Stimulated activated effector memory CD8-positive, alpha-beta T cell treated with anti-CD3 and anti-CD28 coated beads, Interleukin-12 subunit alpha, Interleukin-12 subunit beta, amount 100 ng/mL, for 72 hours (primary cell): Measurements from ENCODE around the gene IFNGR1.

Experiments
- ATAC-seq: fragments of 150-1000 bp; cut with Tn5 transposase; 2 replicates; pipeline ENCODE4 v1.10.0; 2021
- DNase-seq, 2 donors: peaks; one replicate each; pipeline ENCODE4 v3.0.0; 2021 to 2022; ENCODE audit warnings: low spot score in 2 of 2
- H3K27ac Mint-ChIP-seq: one replicate; pipeline ENCODE4 v1.8.0; 2022; ENCODE audit warnings: mild to moderate bottlenecking, mixed read lengths
- H3K36me3 Mint-ChIP-seq: one replicate; pipeline ENCODE4 v1.8.0; 2022; ENCODE audit warnings: mild to moderate bottlenecking, mixed read lengths
- H3K4me1 Mint-ChIP-seq: one replicate; pipeline ENCODE4 v1.8.0; 2022; ENCODE audit warnings: mixed read lengths
- H3K4me3 Mint-ChIP-seq: one replicate; pipeline ENCODE4 v1.8.0; 2022; ENCODE audit warnings: mild to moderate bottlenecking, mixed read lengths
- H3K9me3 Mint-ChIP-seq: one replicate; pipeline ENCODE4 v1.8.0; 2022; ENCODE audit warnings: mixed read lengths

IFNGR1 gene

GRCh38 chr6:137246791-137247202, 27.6 kb upstream of the IFNGR1 start:
- Mint-ChIP-seq H3K9me3 (no peaks in the 10 kb centered on the region), H3K36me3 (no peaks in the 10 kb centered on the region)
- DNase-seq = no peak

GRCh38 chr6:137246164-137246563, 27.0 kb upstream of the IFNGR1 start:
- Mint-ChIP-seq H3K9me3 (no peaks in the 10 kb centered on the region), H3K4me3 (no peak overlapping the region), H3K36me3 (no peaks in the 10 kb centered on the region)

More at GRCh38 chr6:137246791-137247202, 27.6 kb upstream of the IFNGR1 start:
- Mint-ChIP-seq H3K4me1 (no peaks in the 10 kb centered on the region), H3K4me3 (no peak overlapping the region), H3K27ac (no peak overlapping the region)
- ATAC-seq = no peak

GRCh38 chr6:137241481-137242038, 22.4 kb upstream of the IFNGR1 start:
- DNase-seq = no peak
- H3K4me1 Mint-ChIP-seq = peaks cover 12% of the 10 kb centered on the region
- ATAC-seq = peak; percentile 31
- H3K27ac Mint-ChIP-seq = no peak overlapping the region
- H3K9me3 Mint-ChIP-seq = peaks cover 5% of the 10 kb centered on the region
- H3K36me3 Mint-ChIP-seq = no peaks in the 10 kb centered on the region
- no peak overlapping the region for H3K4me3 Mint-ChIP-seq

More at GRCh38 chr6:137246164-137246563, 27.0 kb upstream of the IFNGR1 start:
- no peak for DNase-seq
- H3K27ac Mint-ChIP-seq = no peak overlapping the region
- ATAC-seq = no peak
- H3K4me1 Mint-ChIP-seq = no peaks in the 10 kb centered on the region

GRCh38 chr6:137240168-137240567, 21.0 kb upstream of the IFNGR1 start:
- DNase-seq = no peak
- no peak for ATAC-seq
- H3K27ac Mint-ChIP-seq = no peak overlapping the region
- H3K4me1 Mint-ChIP-seq = peaks cover 16% of the 10 kb centered on the region
- H3K9me3 Mint-ChIP-seq = peaks cover 5% of the 10 kb centered on the region
- H3K4me3 Mint-ChIP-seq = no peak overlapping the region
- no peaks in the 10 kb centered on the region for H3K36me3 Mint-ChIP-seq

- Mint-ChIP-seq H3K27ac (no peak overlapping the region), H3K4me3 (no peak overlapping the region), H3K9me3 (peaks cover 5% of the 10 kb centered on the region), H3K4me1 (peaks cover 34% of the 10 kb centered on the region), H3K36me3 (no peaks in the 10 kb centered on the region)
- no peak for ATAC-seq
- DNase-seq = no peak
These were observed 18.4 kb upstream of the IFNGR1 start for GRCh38 chr6:137237413-137238170.

- Mint-ChIP-seq H3K9me3 (peaks cover 5% of the 10 kb centered on the region), H3K36me3 (no peaks in the 10 kb centered on the region), H3K4me3 (no peak overlapping the region), H3K4me1 (peaks cover 39% of the 10 kb centered on the region), H3K27ac (no peak overlapping the region)
- ATAC-seq (no peak), DNase-seq (no peak)
These were observed 17.6 kb upstream of the IFNGR1 start for GRCh38 chr6:137236581-137237355.

- no peak overlapping the region for H3K27ac Mint-ChIP-seq
- peaks cover 5% of the 10 kb centered on the region for H3K9me3 Mint-ChIP-seq
- ATAC-seq (no peak), DNase-seq (no peak)
- H3K4me1 Mint-ChIP-seq = peaks cover 50% of the 10 kb centered on the region
- H3K4me3 Mint-ChIP-seq = no peak overlapping the region
- no peaks in the 10 kb centered on the region for H3K36me3 Mint-ChIP-seq
These were observed 16.5 kb upstream of the IFNGR1 start for GRCh38 chr6:137235686-137236085.

- Mint-ChIP-seq H3K4me3 (peak overlapping the region; percentile 16), H3K27ac (peak overlapping the region; percentile 49), H3K4me1 (peaks cover 54% of the 10 kb centered on the region), H3K36me3 (no peaks in the 10 kb centered on the region), H3K9me3 (peaks cover 5% of the 10 kb centered on the region)
- no peak for DNase-seq
- peak; percentile 81 for ATAC-seq
These were observed 15.0 kb upstream of the IFNGR1 start for GRCh38 chr6:137233911-137234863.

GRCh38 chr6:137231895-137232294, 12.7 kb upstream of the IFNGR1 start:
- no peak for DNase-seq
- Mint-ChIP-seq H3K4me3 (peak overlapping the region; percentile 54), H3K4me1 (peaks cover 74% of the 10 kb centered on the region), H3K36me3 (no peaks in the 10 kb centered on the region), H3K27ac (no peak overlapping the region), H3K9me3 (no peaks in the 10 kb centered on the region)
- peak; percentile 61 for ATAC-seq

GRCh38 chr6:137230956-137231555, 11.9 kb upstream of the IFNGR1 start:
- Mint-ChIP-seq H3K4me3 (no peak overlapping the region), H3K27ac (no peak overlapping the region), H3K36me3 (no peaks in the 10 kb centered on the region), H3K4me1 (peaks cover 75% of the 10 kb centered on the region), H3K9me3 (no peaks in the 10 kb centered on the region)
- no peak for ATAC-seq
- DNase-seq = no peak

- H3K27ac Mint-ChIP-seq = no peak overlapping the region
- H3K4me3 Mint-ChIP-seq = no peak overlapping the region
- no peak for ATAC-seq
- no peaks in the 10 kb centered on the region for H3K9me3 Mint-ChIP-seq
- no peak for DNase-seq
- H3K36me3 Mint-ChIP-seq = no peaks in the 10 kb centered on the region
- H3K4me1 Mint-ChIP-seq = peaks cover 73% of the 10 kb centered on the region
These were observed 11.4 kb upstream of the IFNGR1 start for GRCh38 chr6:137230547-137230946.

GRCh38 chr6:137229075-137229759, 10.0 kb upstream of the IFNGR1 start:
- Mint-ChIP-seq H3K36me3 (no peaks in the 10 kb centered on the region), H3K27ac (no peak overlapping the region), H3K9me3 (no peaks in the 10 kb centered on the region), H3K4me3 (no peak overlapping the region), H3K4me1 (peaks cover 77% of the 10 kb centered on the region)
- no peak for ATAC-seq
- no peak for DNase-seq

- DNase-seq = no peak
- peak; percentile 55 for ATAC-seq
- no peak overlapping the region for H3K27ac Mint-ChIP-seq
- H3K9me3 Mint-ChIP-seq = no peaks in the 10 kb centered on the region
- H3K36me3 Mint-ChIP-seq = no peaks in the 10 kb centered on the region
- peaks cover 78% of the 10 kb centered on the region for H3K4me1 Mint-ChIP-seq
- H3K4me3 Mint-ChIP-seq = no peak overlapping the region
These were observed 8.7 kb upstream of the IFNGR1 start for GRCh38 chr6:137227871-137228302.

- H3K4me3 Mint-ChIP-seq = no peak overlapping the region
- H3K27ac Mint-ChIP-seq = no peak overlapping the region
- H3K36me3 Mint-ChIP-seq = no peaks in the 10 kb centered on the region
- peaks cover 69% of the 10 kb centered on the region for H3K4me1 Mint-ChIP-seq
- ATAC-seq = no peak
- no peaks in the 10 kb centered on the region for H3K9me3 Mint-ChIP-seq
- no peak for DNase-seq
These were observed 7.5 kb upstream of the IFNGR1 start for GRCh38 chr6:137226697-137227096.
